Adipose tissue (tissue), 3 donors: ENCODE results near the gene CFAP100. TPM values are rescaled to one million over a fixed set of nuclear protein-coding genes. Genes with fewer than 3 reads are reported as not detected.

ENCODE experiments used
- H3K27ac ChIP-seq: one replicate; pipeline ENCODE4 v1.5.1; 2013; ENCODE audit warnings: low read depth, low read length
- whole genome bisulfite sequencing, 3 donors: extraction: QIAGEN DNeasy Blood & Tissue Kit; methylation state at CpG; one replicate each; pipeline ENCODE4 v1.1.7; 2013; 5-methylcytosine and 5-hydroxymethylcytosine counted together
- polyA plus RNA-seq, 3 donors: library from polyadenylated mRNA; stranded (reverse); fragments of 200-250 nt; gene quantifications; one replicate each; pipeline ENCODE4 v1.2.3, GENCODE V29; 2013
- donor health status: healthy with polysubstance abuse.
- donor health status: Bipolar disorder and iron deficiency.
- donor health status: healthy.

CFAP100 gene
- polyA plus RNA-seq, 3 donors = not detected

GRCh38 chr3:126372413-126373145 is 22.1 kb upstream of the CFAP100 start:
- H3K27ac ChIP-seq = no peak overlapping the region
- WGBS, 3 donors = 71 to 88% (median 85%) methylated on average over 12 of the region's 12 CpGs

- 78 to 94% (median 94%) methylated on average over 4 of the region's 4 CpGs for WGBS, 3 donors
- no peak overlapping the region for H3K27ac ChIP-seq
Measured at GRCh38 chr3:126373146-126373613, 21.5 kb upstream of the CFAP100 start.

GRCh38 chr3:126373682-126374601 is 20.8 kb upstream of the CFAP100 start:
- H3K27ac ChIP-seq = no peak overlapping the region
- WGBS, 3 donors = 78 to 83% (median 80%) methylated on average over 21 of the region's 21 CpGs

- no peak overlapping the region for H3K27ac ChIP-seq
- WGBS, 3 donors = 85 to 93% (median 89%) methylated on average over 12 to 13 of the region's 13 CpGs
Measured at GRCh38 chr3:126375835-126376331, 18.8 kb upstream of the CFAP100 start.

GRCh38 chr3:126376444-126376843 is 18.3 kb upstream of the CFAP100 start:
- H3K27ac ChIP-seq = no peak overlapping the region
- WGBS, 3 donors = 29 to 44% (median 29%) methylated on average over 3 of the region's 3 CpGs

- 92 to 98% (median 97%) methylated on average over 3 of the region's 3 CpGs for WGBS, 3 donors
Measured at GRCh38 chr3:126377211-126377610, 17.5 kb upstream of the CFAP100 start.

GRCh38 chr3:126378341-126378751 is 16.4 kb upstream of the CFAP100 start:
- no peak overlapping the region for H3K27ac ChIP-seq
- WGBS, 3 donors = 67 to 70% (median 69%) methylated on average over 6 of the region's 6 CpGs

More at GRCh38 chr3:126377211-126377610, 17.5 kb upstream of the CFAP100 start:
- no peak overlapping the region for H3K27ac ChIP-seq

- 69 to 79% (median 77%) methylated on average over 16 to 17 of the region's 17 CpGs for WGBS, 3 donors
- no peak overlapping the region for H3K27ac ChIP-seq
Measured at GRCh38 chr3:126380011-126380768, 14.5 kb upstream of the CFAP100 start.

GRCh38 chr3:126381966-126382365 is 12.7 kb upstream of the CFAP100 start:
- 6 to 49% (median 38%) methylated on average over 2 of the region's 2 CpGs for WGBS, 3 donors
- H3K27ac ChIP-seq = no peak overlapping the region

GRCh38 chr3:126389112-126389793 is 5.5 kb upstream of the CFAP100 start:
- 1 to 3% (median 2%) methylated on average over 49 to 58 of the region's 58 CpGs for WGBS, 3 donors

GRCh38 chr3:126389794-126390146 is 4.9 kb upstream of the CFAP100 start:
- 61 to 66% (median 66%) methylated on average over 17 of the region's 17 CpGs for WGBS, 3 donors
- H3K27ac ChIP-seq = no peak overlapping the region

More at GRCh38 chr3:126389112-126389793, 5.5 kb upstream of the CFAP100 start:
- H3K27ac ChIP-seq = peak overlapping the region; percentile 13

GRCh38 chr3:126390201-126390600 is 4.5 kb upstream of the CFAP100 start:
- 90 to 93% (median 91%) methylated on average over 15 of the region's 15 CpGs for WGBS, 3 donors
- H3K27ac ChIP-seq = no peak overlapping the region

- WGBS, 3 donors = 76 to 85% (median 80%) methylated on average over 4 of the region's 4 CpGs
- H3K27ac ChIP-seq = no peak overlapping the region
Measured at GRCh38 chr3:126390751-126391150, 4.0 kb upstream of the CFAP100 start.

GRCh38 chr3:126391631-126392030 is 3.1 kb upstream of the CFAP100 start:
- 24 to 68% (median 62%) methylated on average over 1 of the region's 1 CpG for WGBS, 3 donors
- no peak overlapping the region for H3K27ac ChIP-seq

- 74 to 84% (median 83%) methylated on average over 12 of the region's 12 CpGs for WGBS, 3 donors
- H3K27ac ChIP-seq = no peak overlapping the region
Measured at GRCh38 chr3:126392246-126392645, 2.5 kb upstream of the CFAP100 start.

- 82 to 92% (median 88%) methylated on average over 4 of the region's 4 CpGs for WGBS, 3 donors
- no peak overlapping the region for H3K27ac ChIP-seq
Measured at GRCh38 chr3:126393563-126393962, 1.1 kb upstream of the CFAP100 start.

- no peak overlapping the region for H3K27ac ChIP-seq
- WGBS, 3 donors = 13 to 14% (median 14%) methylated on average over 20 to 30 of the region's 30 CpGs
Measured at GRCh38 chr3:126394977-126395321, 240 bp downstream of the CFAP100 start.
